Measurements from ENCODE around the gene BCAR1.
A peak's percentile ranks its signal among the peaks of the same experiment; 100 is the strongest.
"Not testable (repeated sequence)": the region's sequence is repeated elsewhere in the genome, so short reads cannot be mapped to it uniquely, and the experiment has no call there.

The BCAR1 gene, protein sequence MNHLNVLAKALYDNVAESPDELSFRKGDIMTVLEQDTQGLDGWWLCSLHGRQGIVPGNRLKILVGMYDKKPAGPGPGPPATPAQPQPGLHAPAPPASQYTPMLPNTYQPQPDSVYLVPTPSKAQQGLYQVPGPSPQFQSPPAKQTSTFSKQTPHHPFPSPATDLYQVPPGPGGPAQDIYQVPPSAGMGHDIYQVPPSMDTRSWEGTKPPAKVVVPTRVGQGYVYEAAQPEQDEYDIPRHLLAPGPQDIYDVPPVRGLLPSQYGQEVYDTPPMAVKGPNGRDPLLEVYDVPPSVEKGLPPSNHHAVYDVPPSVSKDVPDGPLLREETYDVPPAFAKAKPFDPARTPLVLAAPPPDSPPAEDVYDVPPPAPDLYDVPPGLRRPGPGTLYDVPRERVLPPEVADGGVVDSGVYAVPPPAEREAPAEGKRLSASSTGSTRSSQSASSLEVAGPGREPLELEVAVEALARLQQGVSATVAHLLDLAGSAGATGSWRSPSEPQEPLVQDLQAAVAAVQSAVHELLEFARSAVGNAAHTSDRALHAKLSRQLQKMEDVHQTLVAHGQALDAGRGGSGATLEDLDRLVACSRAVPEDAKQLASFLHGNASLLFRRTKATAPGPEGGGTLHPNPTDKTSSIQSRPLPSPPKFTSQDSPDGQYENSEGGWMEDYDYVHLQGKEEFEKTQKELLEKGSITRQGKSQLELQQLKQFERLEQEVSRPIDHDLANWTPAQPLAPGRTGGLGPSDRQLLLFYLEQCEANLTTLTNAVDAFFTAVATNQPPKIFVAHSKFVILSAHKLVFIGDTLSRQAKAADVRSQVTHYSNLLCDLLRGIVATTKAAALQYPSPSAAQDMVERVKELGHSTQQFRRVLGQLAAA

DNA sequence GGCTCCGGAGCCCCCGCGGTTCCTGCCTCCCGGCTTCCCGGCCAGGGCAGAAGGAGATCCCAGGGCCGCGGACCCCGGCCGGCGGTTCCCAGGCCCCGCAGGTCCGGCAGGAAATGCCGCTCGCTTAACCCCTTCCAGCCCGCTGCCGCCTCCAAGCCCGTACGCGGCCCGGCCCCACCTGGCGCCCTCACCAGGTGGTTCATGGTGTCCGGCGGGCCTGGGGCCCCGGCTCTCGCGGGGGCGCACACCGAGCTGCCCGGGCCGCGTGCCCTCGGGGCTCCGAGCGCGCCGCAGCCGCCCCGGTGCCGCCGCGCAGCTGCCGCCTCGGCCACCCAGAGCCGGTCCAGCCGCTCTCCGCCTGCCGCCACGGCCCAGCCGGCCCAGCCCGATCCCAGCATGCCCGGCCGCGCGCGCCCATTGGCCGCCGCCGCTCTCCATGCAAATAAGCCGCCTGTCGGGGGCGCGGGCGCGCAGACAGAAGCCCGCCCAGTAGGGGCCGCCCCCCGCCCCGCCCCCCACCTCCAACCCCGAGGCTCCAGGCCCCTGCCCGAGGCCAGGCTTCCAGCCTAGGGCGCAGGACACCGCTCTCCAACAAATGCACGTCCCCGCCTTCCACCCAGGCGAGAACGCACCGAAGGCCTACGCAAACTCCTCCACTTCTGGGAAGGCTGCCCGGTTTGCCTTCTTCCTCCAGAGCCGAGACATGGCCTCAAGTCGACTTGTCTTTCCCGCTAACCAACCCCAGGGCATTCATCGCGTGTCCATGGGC is at the start of gene BCAR1:
BCAR1 (minus strand) TSS at position 345 of the 769 bp plus-strand sequence; CDS start at position 203, 142 bp downstream.
- DNase-seq, result peak; percentile 81

DNA sequence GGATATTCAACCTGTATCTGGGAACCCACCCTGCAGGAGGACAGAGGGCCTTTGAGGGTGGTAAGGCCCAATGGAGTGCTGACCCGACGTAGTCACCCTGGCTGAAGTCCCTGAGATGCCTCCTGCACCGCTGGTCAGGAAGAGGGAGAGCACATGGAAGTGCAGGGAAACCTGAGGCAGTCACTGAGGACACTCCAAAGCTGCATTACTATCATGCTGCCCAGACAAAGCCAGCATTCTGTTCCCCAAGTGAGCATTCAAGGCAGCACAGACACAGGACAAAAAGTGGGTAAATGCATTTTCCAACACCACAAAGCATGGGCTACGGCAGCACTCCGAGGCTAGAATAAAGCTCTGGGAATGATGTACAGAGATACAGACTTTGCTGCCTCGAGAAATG is 46.8 kb upstream of the BCAR1 start:
- DNase-seq, result no peak

DNA sequence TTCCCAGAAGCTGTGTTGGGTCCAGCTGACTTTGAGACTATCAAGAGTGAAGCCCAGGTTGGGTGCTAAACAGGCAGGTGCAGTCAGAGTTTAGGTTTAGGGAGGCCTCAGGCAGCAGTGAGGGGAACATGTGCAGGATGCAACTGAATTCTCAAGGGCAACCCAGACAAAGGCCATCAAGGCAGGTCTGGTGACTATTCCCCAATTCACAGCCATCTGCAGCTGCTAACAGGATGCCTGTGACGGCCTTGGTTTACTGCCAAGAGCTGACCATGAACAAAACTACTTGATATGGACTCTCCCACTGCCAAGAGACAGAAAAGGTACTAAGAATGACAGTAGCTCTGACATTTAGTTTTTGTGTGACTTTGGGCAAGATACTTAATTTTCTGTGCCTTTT is 45.2 kb upstream of the BCAR1 start:
- DNase-seq, result no peak

DNA sequence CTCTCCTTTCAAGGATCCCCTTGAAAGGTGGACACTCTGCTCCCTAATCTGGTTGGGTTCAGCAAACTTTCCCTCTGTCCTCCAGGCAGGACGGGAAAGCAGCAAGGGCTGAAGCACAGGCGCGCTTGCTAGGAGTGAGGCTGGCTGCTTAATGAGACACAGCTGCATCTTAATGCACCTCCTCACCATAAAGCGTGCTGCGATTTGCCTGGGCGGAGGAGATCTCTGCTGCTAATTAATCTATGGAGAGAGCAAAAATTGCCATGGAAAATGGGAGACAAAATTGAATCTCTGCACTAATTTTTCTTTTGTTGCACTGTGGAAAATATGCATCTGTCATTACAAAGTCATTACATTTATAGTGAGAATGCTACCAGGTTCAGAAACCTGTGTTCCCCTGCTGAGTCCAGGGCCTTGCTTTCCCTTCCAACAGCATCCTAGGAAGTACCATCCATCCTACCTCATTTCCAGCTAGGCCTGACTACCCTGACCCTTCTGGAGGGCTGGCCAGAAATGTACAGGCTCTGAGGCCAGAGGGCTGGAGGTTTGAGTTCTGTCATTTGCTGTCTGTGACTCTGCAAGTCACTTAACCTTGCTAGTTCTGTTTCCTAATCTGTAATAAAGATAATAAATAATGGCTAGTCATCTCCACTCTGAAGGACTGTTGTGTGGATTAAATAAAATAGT is 43.5 kb upstream of the BCAR1 start:
- no peak for DNase-seq

DNA sequence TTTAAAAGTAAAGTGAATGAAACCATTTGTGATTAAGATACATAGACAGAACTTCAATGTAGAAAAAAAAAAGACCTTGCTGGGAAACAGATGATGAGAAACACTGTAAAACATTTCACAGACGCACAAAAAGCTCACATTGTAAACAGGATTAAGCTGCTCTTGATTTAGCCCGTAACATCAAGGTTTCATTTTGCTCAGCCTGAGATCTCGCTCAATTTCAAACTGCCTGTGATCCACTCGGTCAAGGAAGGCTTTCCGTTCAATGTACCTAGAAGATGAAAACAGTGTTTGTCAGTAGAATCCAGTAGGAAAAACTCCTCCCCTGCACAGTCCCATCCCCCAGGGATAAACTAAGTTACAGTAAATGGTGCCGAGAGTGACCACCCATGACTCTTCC is 42.3 kb upstream of the BCAR1 start:
- DNase-seq, result no peak

DNA sequence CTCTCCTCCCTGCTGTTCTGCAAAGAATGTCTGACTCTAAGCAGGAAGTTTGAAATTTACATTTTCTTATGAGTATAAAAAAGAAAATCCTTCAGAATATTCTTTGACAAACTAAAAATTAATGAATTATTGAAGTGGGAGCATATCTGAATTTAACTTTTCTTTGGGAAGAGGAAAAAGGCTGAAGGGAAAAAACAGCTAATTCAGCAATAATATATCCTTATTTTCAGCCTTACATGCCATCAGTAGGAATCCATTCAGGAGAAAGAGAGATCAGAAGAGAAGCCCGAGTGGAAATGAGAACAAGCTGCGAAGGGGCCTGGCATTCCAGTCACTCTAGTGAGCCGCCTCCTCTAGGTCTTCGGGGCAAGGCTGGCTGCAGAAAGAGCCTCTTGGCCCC is 41.7 kb upstream of the BCAR1 start:
- DNase-seq, result no peak

DNA sequence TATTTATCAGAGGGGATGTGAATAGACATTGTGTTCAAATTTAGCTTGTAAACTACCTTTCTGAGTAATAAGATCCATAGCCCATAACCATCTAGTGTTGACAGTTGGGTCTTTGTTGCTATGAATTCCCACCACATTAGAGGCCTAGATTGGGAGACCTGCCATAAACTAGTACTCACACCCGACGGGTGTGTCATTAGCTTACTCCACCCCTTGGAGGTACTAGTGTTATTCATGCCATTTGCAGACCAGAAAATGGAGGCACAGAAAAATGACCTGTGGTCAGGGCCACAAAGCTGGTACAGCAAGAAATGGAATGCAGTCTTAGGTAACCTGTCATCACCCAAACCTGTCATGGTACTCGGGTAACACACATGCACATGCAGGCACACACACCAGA is 41.3 kb upstream of the BCAR1 start:
- no peak for DNase-seq

DNA sequence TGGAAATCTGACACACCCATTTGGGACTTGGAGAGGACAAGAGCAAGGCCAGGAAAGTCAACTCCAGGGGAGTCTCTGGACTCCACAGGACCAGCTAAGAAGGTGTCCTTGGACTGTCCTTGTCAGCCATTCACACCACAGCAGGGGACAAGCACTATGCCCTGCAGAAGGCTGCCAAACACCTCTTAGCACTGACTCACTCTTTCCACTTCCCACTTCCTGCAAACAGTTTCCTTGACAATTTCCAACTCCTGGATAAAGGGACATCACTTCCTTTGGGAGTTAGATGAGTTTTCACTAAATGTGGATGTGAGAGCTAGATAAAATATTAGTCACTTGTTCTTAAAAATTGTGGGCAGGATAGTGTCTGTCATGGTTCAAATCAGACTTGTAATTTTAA is 37.8 kb upstream of the BCAR1 start:
- DNase-seq, result no peak

DNA sequence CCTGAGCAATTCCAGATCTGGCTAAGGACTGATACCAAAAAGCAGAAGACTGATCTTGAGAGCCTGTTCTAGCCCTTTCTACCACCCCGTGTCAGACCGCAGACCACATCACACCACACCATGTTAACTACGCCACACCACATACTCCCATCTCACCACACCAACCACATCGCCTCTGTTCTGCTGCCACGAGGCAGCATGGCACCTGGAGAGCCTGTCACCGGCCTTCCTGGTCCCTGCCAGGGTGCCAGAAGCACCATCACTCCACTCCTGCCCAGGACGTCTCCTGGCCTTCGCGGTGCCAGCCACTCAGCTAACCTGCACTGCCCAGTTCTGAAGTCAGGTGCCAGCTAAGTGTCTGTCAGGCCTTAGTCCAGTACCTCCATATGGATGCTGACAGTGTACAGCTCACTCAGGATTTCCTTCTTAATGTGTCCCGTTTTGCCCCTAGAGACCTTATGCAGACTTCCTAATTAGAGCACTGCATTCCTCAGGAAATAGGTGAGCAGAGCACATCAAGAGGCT is 37.2 kb upstream of the BCAR1 start:
- no peak for DNase-seq

DNA sequence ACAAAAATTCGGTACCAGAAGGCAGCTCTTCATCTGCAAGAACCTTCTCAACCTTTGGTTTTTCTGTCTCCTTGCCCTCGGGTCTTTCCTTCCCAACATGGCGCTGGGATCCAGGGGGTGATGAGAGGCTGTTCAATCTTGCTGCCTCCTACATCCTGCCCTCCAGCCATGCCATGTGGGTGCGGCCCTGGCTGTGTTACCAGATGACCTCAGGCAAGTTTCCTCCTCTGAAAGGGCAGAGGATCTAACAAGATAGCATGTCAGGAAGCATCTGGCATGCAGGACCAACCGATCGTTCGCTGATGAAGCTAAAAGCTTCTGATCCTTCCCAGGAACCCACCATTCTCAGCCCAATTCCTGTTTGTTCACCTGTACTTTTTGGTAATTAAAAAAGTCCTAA is 36.8 kb upstream of the BCAR1 start:
- DNase-seq, result no peak

DNA sequence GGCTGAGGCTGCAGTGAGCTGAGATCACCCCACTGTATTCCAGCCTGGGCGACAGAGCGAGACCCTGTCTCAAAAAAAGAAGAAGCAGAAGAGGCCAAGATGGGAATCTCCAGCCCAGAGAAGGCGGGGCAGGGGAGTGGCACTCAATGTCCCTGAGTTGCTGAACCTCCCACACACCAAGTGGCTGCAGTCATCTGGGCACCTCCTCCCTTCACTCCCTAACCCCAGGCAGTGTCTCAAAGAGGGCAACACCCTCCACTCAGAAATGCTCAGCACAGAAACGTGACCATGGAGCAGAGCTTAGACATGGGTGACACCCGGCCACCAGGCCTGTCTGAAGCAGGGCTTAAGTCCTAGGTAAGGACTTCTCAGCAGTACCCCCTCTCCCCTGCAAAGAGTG is 36.3 kb upstream of the BCAR1 start:
- no peak for DNase-seq

DNA sequence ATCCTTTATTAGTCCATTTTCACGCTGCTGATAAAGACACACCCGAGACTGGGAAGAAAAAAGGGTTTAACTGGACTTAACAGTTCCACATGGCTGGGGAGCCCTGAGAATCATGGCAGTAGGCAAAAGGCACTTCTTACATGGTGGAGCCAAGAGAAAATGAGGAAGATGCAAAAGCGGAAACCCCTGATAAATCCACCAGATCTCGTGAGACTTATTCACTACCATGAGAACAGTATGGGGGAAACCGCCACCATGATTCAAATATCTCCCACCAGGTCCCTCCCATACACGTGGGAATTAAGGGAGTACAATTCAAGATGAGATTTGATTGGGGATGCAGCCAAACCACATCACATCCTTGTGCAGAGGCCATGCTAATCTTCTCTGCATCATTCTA is 35.0 kb upstream of the BCAR1 start:
- no peak for DNase-seq

DNA sequence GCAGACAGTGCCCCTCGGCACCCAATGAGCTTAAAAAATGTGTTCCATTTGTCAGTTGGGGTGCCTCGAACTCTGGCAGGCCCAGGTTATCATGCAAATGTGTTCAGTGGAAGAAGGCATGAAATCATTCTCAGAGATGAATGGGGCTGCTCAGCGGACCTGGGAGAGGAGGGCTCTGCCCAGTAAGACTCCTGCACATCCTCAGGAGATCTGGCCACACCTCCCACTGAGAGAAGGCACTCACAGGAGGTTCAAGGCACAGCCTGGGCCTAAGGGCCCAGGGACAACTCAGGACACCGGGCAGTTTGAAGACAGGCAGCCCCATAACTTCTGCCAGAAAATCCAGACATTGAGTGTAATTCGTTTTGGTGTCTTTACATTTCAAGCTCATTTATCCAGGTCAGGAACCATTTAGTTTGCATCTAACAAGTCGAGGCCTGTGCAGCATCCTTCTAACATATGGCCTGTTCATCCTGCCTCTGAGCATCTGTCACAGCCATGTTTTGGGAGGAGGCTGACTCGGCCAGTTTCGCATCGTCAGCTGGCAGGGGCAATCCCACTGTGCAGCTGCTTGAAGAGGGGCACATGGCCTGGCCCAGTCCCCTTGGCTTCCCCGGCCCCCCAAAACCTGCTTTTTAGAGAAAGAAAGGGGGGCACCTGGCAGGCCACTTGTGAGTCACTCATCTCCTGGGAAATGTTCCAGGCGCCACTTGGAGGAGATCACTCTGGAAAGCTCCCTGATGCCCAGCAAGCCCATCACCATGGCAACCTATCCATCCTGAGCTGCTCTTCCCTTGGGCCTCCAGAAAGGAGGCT is 31.2 kb upstream of the BCAR1 start:
- DNase-seq, result no peak

DNA sequence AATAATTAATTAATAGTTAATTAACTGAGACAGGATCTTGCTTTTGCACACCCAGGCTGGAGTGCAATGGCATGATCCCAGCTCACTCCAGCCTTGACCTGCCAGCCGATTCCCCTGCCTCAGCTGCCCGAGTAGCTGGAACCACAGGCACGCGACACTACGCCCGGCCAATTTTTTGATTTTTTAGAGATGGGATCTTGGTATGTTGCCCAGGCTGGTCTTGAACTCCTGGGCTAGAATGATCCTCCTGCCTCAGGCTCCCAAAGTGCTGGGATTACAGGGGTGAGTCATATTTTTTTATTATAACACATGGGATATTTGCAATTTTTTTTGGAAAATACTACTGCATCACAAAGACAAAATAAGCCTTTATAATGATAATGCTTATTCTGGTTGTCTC is 30.4 kb upstream of the BCAR1 start:
- no peak for DNase-seq

DNA sequence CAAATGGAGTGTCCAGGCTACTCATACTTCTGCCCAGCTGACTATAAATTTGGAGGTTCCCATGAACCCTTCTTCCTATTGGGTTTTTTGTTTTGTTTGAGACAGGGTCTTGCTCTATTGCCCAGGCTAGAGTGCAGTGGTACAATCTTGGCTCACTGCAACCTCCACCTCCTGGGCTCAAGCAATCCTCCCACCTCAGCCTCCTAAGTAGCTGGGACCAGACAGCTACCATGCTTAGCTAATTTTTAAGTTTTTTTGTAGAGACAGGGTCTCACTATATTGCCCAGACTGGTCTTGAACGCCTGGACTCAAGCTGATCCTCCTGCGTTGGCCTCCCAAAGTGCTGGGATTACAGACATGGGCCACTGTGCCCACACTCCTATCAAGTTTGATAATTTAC is 29.6 kb upstream of the BCAR1 start:
- not testable (repeated sequence) for DNase-seq

DNA sequence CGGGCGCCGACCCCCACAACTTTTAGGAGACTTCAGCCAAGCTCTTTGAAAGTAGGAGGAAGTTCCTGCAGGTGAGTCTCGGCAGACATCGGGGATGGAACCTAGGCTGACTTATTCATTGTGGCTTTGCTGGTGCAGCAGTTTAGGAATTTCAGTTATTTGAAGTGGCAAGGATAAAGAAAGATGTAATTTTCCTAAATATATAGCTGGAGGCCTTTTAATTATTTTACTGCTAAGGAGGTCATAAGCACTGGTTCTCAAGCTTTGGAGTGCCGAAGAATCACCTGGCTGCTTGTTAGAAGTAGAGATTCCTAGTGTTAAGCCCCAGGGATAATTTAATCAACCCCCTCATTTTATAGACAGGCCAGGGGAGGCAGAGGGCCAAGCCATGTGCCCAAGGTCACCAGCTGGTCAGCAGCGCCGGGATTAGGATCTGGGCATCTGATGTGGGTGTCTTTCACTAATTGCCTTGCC is 28.9 kb upstream of the BCAR1 start:
- DNase-seq, result no peak

DNA sequence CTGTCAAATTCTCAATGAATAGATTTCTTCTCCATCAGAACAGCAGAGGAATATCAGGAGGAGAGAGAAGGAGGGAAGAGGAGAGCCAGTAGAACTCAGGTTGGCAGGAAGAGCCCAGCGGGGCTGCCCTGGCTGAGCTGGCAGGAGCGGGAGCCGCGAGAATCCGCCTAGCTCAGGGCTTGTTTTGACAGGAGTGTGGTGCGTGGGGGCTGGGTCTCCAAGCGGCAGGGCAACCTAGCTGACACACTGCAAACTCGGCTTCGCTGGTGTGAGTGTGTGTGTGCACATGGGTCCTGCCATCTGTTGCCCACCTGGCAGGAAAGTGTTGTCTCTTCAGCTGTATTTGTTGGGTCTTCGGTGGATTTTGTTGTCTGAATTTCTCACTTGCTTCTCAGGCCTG is 27.9 kb upstream of the BCAR1 start:
- peak; percentile 22 for DNase-seq

DNA sequence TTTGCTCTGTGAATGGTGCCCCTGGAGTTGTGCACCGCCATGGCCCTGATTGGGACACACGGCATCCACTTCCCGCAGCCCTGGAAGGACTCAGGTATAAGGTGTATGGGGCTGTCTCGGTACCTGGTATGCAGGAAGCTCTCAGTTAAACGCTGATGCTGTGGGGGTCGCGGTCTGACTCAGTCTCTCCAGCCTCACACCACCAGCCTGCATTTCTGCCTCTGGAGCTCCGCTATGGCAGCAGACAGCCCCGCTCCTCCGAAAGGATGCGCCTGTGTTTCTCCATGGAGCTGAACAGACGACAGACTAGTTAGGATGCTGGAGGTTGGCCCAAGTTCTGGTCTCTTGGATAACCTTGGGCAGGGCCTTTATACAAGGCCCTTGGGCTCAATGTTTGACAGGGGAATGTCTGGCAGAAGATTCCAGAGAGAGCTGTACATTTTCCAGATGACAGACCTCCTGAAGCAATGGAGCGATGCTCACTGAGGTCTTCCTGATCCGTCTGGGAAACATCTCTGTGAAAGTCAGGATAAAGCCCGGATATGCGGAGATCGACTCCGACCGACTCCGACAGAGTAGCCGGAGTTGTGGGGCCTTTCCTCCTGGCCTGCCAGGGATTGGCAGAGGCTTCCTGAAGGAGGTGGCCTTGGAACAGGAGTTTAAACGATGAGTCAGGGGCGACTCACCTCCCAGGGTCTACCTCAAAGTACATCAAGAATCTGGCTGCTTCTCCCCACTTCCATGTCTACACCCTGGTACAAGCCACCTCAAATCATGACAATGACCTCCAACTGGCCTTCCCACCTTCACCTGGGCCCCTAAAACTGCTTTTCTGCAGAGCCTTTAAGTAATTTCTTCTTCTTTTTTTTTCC is 21.9 kb upstream of the BCAR1 start:
- peak; percentile 10 for DNase-seq

DNA sequence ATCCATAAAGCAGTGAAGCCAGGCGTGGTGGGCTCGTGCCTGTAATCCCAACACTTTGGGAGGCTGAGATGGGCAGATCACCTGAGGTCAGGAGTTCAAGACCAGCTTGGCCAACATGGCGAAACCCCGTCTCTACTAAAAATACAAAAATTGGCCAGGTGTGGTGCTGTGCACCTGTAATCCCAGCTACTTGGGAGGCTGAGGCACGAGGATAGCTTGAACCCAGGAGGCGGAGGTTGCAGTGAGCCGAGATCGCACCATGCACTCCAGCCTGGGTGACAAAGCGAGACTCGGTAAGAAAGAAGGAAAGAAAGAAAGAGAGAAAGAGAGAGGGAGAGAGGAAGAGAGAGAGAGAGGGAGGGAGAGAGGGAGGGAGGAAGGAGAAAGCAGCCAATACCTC is 21.2 kb upstream of the BCAR1 start:
- DNase-seq, result not testable (repeated sequence)

DNA sequence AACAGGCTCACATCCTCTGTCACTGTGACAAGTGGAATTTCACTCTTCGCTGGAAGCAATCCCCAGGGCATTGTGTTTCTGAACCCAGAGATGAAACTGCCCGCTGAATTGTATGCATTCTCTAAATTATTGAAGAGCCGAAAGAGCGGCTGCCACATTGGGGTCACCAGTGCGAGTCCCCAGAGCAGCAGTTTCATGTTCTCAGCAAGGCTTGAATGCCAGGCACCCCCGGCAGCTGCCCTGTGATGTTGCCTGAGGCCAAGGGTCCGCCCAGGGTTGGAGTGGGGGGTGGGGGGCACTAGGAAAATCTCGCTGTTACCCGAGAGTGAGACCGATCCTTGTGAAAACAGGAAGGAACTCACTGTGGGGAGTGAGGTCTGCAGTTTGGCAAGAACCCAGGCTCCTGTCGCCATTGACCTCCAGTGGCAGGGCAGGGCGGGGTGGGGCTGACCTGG is 20.7 kb upstream of the BCAR1 start:
- no peak for DNase-seq

Data from kidney glomerular epithelial cell (primary cell).